Colonic mucosa (tissue), 4 donors: ENCODE results near the gene DOCK2. TPM values are rescaled to one million over a fixed set of nuclear protein-coding genes. Genes with fewer than 3 reads are reported as not detected.
"Not testable (repeated sequence)": the region's sequence is repeated elsewhere in the genome, so short reads cannot be mapped to it uniquely, and the experiment has no call there.

Experiments
- DNase-seq: peaks from one replicate; pipeline ENCODE4 v3.0.0-alpha.2; 2020
- H3K27ac ChIP-seq: fragments of 200-600 bp; one replicate; pipeline ENCODE4 v1.8.0; 2021
- H3K27me3 ChIP-seq: fragments of 200-600 bp; one replicate; pipeline ENCODE4 v1.8.0; 2021
- H3K36me3 ChIP-seq: fragments of 200-600 bp; one replicate; pipeline ENCODE4 v1.8.0; 2021
- H3K4me1 ChIP-seq: fragments of 200-600 bp; one replicate; pipeline ENCODE4 v1.8.0; 2021; ENCODE audit warnings: mild to moderate bottlenecking
- H3K4me3 ChIP-seq: fragments of 200-600 bp; one replicate; pipeline ENCODE4 v1.8.0; 2021
- H3K9ac ChIP-seq, 2 donors: one replicate each; pipeline ENCODE4 v1.7.0; 2013; ENCODE audit warnings: control low read depth in 2 of 2, low read depth in 2 of 2, low read length in 2 of 2
- H3K9me3 ChIP-seq: fragments of 200-600 bp; one replicate; pipeline ENCODE4 v1.8.0; 2021
- CTCF ChIP-seq: fragments of 200-600 bp; IDR thresholded peaks from one replicate; pipeline ENCODE4 v1.8.0; 2022; ENCODE audit warnings: antibody characterized with exemption, mild to moderate bottlenecking
- intact Hi-C: fragments of 100-400 bp; cut with DNase I; formaldehyde crosslinking; loops from one replicate; pipeline ENCODE4 v1.14.1; 2022
- total RNA-seq, 2 donors: library from RNA; stranded (reverse); fragmentation: NEBNext Ultra II Directional in 1 of 2; extraction: Animal tissue kit (Norgen Biotek cat#: 25700) in 1 of 2; gene quantifications; one replicate each; pipeline ENCODE4 v1.2.1, GENCODE V29; 2021
- donor health status: healthy.
- donor health status: DM: no; HTN: no; CAD: no.
- donor health status: DM: no; HTN: no; CAD: no.

DOCK2 gene
- total RNA-seq, 2 donors from 2014 or later, result 4.8 to 6.0 TPM

- no peak overlapping the region for H3K4me3 ChIP-seq
- H3K27me3 ChIP-seq, result no peaks in the 10 kb centered on the region
- no peaks in the 10 kb centered on the region for H3K4me1 ChIP-seq
- intact Hi-C loops, result no loop called here
- TF ChIP-seq CTCF, result no peak
- H3K27ac ChIP-seq, result no peak overlapping the region
- no peak overlapping the region for H3K9ac ChIP-seq
- H3K36me3 ChIP-seq, result no peaks in the 10 kb centered on the region
- H3K9me3 ChIP-seq, result no peaks in the 10 kb centered on the region
- DNase-seq, result no peak
Measured at GRCh38 chr5:169717288-169717687, 80.2 kb downstream of the DOCK2 start.

- no peak overlapping the region for H3K9ac ChIP-seq
- H3K9me3 ChIP-seq, result no peaks in the 10 kb centered on the region
- no peaks in the 10 kb centered on the region for H3K4me1 ChIP-seq
- no peak overlapping the region for H3K27ac ChIP-seq
- no peaks in the 10 kb centered on the region for H3K27me3 ChIP-seq
- H3K36me3 ChIP-seq, result no peaks in the 10 kb centered on the region
- no peak overlapping the region for H3K4me3 ChIP-seq
- no peak for DNase-seq
- TF ChIP-seq CTCF, result no peak
- intact Hi-C loops, result no loop called here
Measured at GRCh38 chr5:169719360-169720314, 82.6 kb downstream of the DOCK2 start.

GRCh38 chr5:169721771-169722170 lies 84.7 kb downstream of the DOCK2 start:
- H3K27me3 ChIP-seq, result no peaks in the 10 kb centered on the region
- intact Hi-C loops, result no loop called here
- no peaks in the 10 kb centered on the region for H3K36me3 ChIP-seq
- no peak overlapping the region for H3K4me3 ChIP-seq
- no peak overlapping the region for H3K9ac ChIP-seq
- no peaks in the 10 kb centered on the region for H3K9me3 ChIP-seq
- DNase-seq, result no peak
- no peaks in the 10 kb centered on the region for H3K4me1 ChIP-seq
- no peak for TF ChIP-seq CTCF
- H3K27ac ChIP-seq, result no peak overlapping the region

GRCh38 chr5:169723103-169723831 lies 86.2 kb downstream of the DOCK2 start:
- Histone ChIP-seq H3K9ac (no peak overlapping the region), H3K9me3 (no peaks in the 10 kb centered on the region), H3K4me3 (no peak overlapping the region), H3K27me3 (no peaks in the 10 kb centered on the region), H3K36me3 (no peaks in the 10 kb centered on the region), H3K4me1 (no peaks in the 10 kb centered on the region), H3K27ac (no peak overlapping the region)
- intact Hi-C loops, result no loop called here
- TF ChIP-seq CTCF, result no peak
- peak; percentile 29 for DNase-seq

GRCh38 chr5:169724303-169725087 lies 87.4 kb downstream of the DOCK2 start:
- no peaks in the 10 kb centered on the region for H3K36me3 ChIP-seq
- no peak overlapping the region for H3K9ac ChIP-seq
- TF ChIP-seq CTCF, result no peak
- H3K4me1 ChIP-seq, result no peaks in the 10 kb centered on the region
- intact Hi-C loops, result no loop called here
- no peak overlapping the region for H3K4me3 ChIP-seq
- no peaks in the 10 kb centered on the region for H3K9me3 ChIP-seq
- H3K27ac ChIP-seq, result no peak overlapping the region
- DNase-seq, result no peak
- no peaks in the 10 kb centered on the region for H3K27me3 ChIP-seq

- H3K9ac ChIP-seq, intact Hi-C loops, H3K27ac ChIP-seq, H3K27me3 ChIP-seq, H3K9me3 ChIP-seq, H3K36me3 ChIP-seq, H3K4me3 ChIP-seq, DNase-seq, H3K4me1 ChIP-seq: not testable (repeated sequence)
Measured at GRCh38 chr5:169725665-169726064, 88.6 kb downstream of the DOCK2 start.
